Spleen (tissue), 11 donors: ENCODE results near the gene FRMD5. TPM values are rescaled to one million over a fixed set of nuclear protein-coding genes. Genes with fewer than 3 reads are reported as not detected.

Source experiments
- DNase-seq: peaks from one replicate; pipeline ENCODE4 v3.0.0-alpha.2; 2020
- H3K27ac ChIP-seq, 8 donors: fragments of 200-600 bp; sonication (generic) in 7 of 8; 1 replicate in 4 of 8; 2 replicates in 4 of 8; pipeline versions ENCODE4 v1.5.0 to v1.8.0; 2016 to 2021; ENCODE audit warnings: inconsistent platforms in 4 of 8, mild to moderate bottlenecking in 4 of 8, moderate library complexity in 1 of 8
- H3K27me3 ChIP-seq, 7 donors: fragments of 200-600 bp; sonication (generic) in 6 of 7; replicated peaks in 1 of 7; 1 replicate in 4 of 7; 2 replicates in 3 of 7; pipeline versions ENCODE4 v1.5.0 to v1.8.0; 2016 to 2021; ENCODE audit warnings: inconsistent platforms in 3 of 7, mild to moderate bottlenecking in 1 of 7
- H3K36me3 ChIP-seq, 6 donors: fragments of 200-600 bp; sonication (generic) in 5 of 6; 1 replicate in 4 of 6; 2 replicates in 2 of 6; pipeline versions ENCODE4 v1.5.0 to v1.8.0; 2016 to 2021; ENCODE audit warnings: inconsistent platforms in 2 of 6
- H3K4me1 ChIP-seq, 6 donors: fragments of 200-600 bp; sonication (generic) in 5 of 6; 1 replicate in 3 of 6; 2 replicates in 3 of 6; pipeline versions ENCODE4 v1.5.0 to v1.8.0; 2016 to 2021; ENCODE audit warnings: inconsistent platforms in 3 of 6
- H3K4me3 ChIP-seq, 8 donors: fragments of 200-600 bp; sonication (generic) in 7 of 8; 1 replicate in 4 of 8; 2 replicates in 4 of 8; pipeline versions ENCODE4 v1.5.0 to v1.8.0; 2016 to 2021; ENCODE audit warnings: inconsistent platforms in 4 of 8, mild to moderate bottlenecking in 4 of 8, moderate library complexity in 2 of 8
- H3K9me3 ChIP-seq, 8 donors: fragments of 200-600 bp; sonication (generic) in 7 of 8; 1 replicate in 4 of 8; 2 replicates in 4 of 8; pipeline versions ENCODE4 v1.5.0 to v1.8.0; 2016 to 2021; ENCODE audit warnings: inconsistent platforms in 4 of 8
- CTCF ChIP-seq, 11 experiments: fragments of 200-600 bp in 7 of 11; fragments of 450-650 bp in 4 of 11; sonication (generic) in 4 of 11; IDR thresholded peaks in 8 of 11; conservative IDR thresholded peaks in 3 of 11; 1 replicate in 7 of 11; 2 replicates in 4 of 11; pipeline versions ENCODE4 v1.4.0 to v1.8.0; 2016 to 2021; ENCODE audit warnings: antibody characterized with exemption in 11 of 11, inconsistent platforms in 4 of 11, mild to moderate bottlenecking in 1 of 11
- POLR2A ChIP-seq, 3 donors: fragments of 450-650 bp; IDR thresholded peaks; one replicate each; pipeline ENCODE4 v1.5.1; 2017; ENCODE audit warnings: antibody characterized with exemption in 3 of 3, mild to moderate bottlenecking in 1 of 3
- POLR2AphosphoS5 ChIP-seq, 3 donors: sonication (generic); formaldehyde crosslinking; IDR thresholded peaks; one replicate each; pipeline ENCODE4 v1.5.1; 2017; ENCODE audit warnings: antibody characterized with exemption in 3 of 3
- WGBS, 5 donors: extraction: QIAGEN DNeasy Blood & Tissue Kit in 3 of 5; methylation state at CpG; one replicate each; pipeline versions ENCODE4 v1.1.5 to v1.1.7; 2013 to 2018; 5-methylcytosine and 5-hydroxymethylcytosine counted together
- intact Hi-C: fragments of 100-400 bp; cut with DNase I; formaldehyde crosslinking; loops from one replicate; pipeline ENCODE4 v1.15.0; 2023; ENCODE audit warnings: low total_unique reads
- polyA plus RNA-seq, 3 donors: library from polyadenylated mRNA; stranded (reverse); fragments of 200-250 nt; gene quantifications; one replicate each; pipeline ENCODE4 v1.2.1, GENCODE V29; 2013
- total RNA-seq, 7 donors: library from RNA; depleted of rRNA in 3 of 7; stranded (reverse); fragments of >200 nt in 3 of 7; fragmentation: NEBNext Ultra II Directional in 4 of 7; extraction: Animal tissue kit (Norgen Biotek cat#: 25700) in 4 of 7; gene quantifications; one replicate each; pipeline versions ENCODE4 v1.1.0 to v1.2.1, GENCODE V29; 2016 to 2021
- donor health status: healthy with polysubstance abuse.
- donor health status: DM: no; HTN: no; CAD: no; lungs with moderate emphysema.
- donor health status: DM: no; HTN: no; CAD: no.
- donor health status: Bipolar disorder and iron deficiency.
- donor health status: healthy.
- donor health status: DM: no; HTN: no; CAD: no.
- donor health status: DM: yes; HTN: yes; CAD: no.

The FRMD5 gene
- total and polyA plus RNA-seq, 10 donors, result 0.09 to 1.0 (median 0.43) TPM; not detected in 1

GRCh38 chr15:43913941-43914340, 281.1 kb downstream of the FRMD5 start:
- H3K27ac ChIP-seq, result no peak overlapping the region
- H3K9me3 ChIP-seq, result no peaks in the 10 kb centered on the region
- no peak for DNase-seq
- WGBS, 5 donors, result 63 to 100% (median 90%) methylated on average over 1 of the region's 1 CpG
- TF ChIP-seq POLR2A (IDR thresholded peaks at IDR 0.05) (no peak), CTCF (IDR thresholded peaks at IDR 0.05 in 8 of 11, conservative IDR thresholded peaks at IDR 0.05 in 3 of 11) (no peak), POLR2AphosphoS5 (IDR thresholded peaks at IDR 0.05) (no peak)
- H3K36me3 ChIP-seq, result no peaks in the 10 kb centered on the region
- H3K27me3 ChIP-seq, result no peaks in the 10 kb centered on the region
- intact Hi-C loops, result no loop called here
- no peak overlapping the region for H3K4me3 ChIP-seq
- no peaks in the 10 kb centered on the region for H3K4me1 ChIP-seq

GRCh38 chr15:43913026-43913780, 281.9 kb downstream of the FRMD5 start:
- H3K4me1 ChIP-seq, result no peaks in the 10 kb centered on the region
- no peak overlapping the region for H3K27ac ChIP-seq
- H3K36me3 ChIP-seq, result no peaks in the 10 kb centered on the region
- WGBS, 5 donors, result 33 to 67% (median 57%) methylated on average over 1 of the region's 1 CpG
- intact Hi-C loops, result no loop called here
- no peak overlapping the region for H3K4me3 ChIP-seq
- TF ChIP-seq POLR2AphosphoS5 (IDR thresholded peaks at IDR 0.05), result no peak
- no peak for TF ChIP-seq POLR2A (IDR thresholded peaks at IDR 0.05)
- TF ChIP-seq CTCF (IDR thresholded peaks at IDR 0.05 in 8 of 11, conservative IDR thresholded peaks at IDR 0.05 in 3 of 11), result no peak
- no peaks in the 10 kb centered on the region for H3K9me3 ChIP-seq
- H3K27me3 ChIP-seq, result no peaks in the 10 kb centered on the region
- DNase-seq, result no peak

GRCh38 chr15:43912208-43912607, 282.9 kb downstream of the FRMD5 start:
- no peak overlapping the region for H3K4me3 ChIP-seq
- no peaks in the 10 kb centered on the region for H3K27me3 ChIP-seq
- no peak for DNase-seq
- no peak for TF ChIP-seq POLR2AphosphoS5 (IDR thresholded peaks at IDR 0.05)
- TF ChIP-seq CTCF (IDR thresholded peaks at IDR 0.05 in 8 of 11, conservative IDR thresholded peaks at IDR 0.05 in 3 of 11), result no peak
- TF ChIP-seq POLR2A (IDR thresholded peaks at IDR 0.05), result no peak
- no peaks in the 10 kb centered on the region for H3K4me1 ChIP-seq
- no peaks in the 10 kb centered on the region for H3K9me3 ChIP-seq
- WGBS, 5 donors, result 82 to 88% (median 86%) methylated on average over 6 of the region's 6 CpGs
- no peak overlapping the region for H3K27ac ChIP-seq
- intact Hi-C loops, result no loop called here
- no peaks in the 10 kb centered on the region for H3K36me3 ChIP-seq

- no peak for DNase-seq
- TF ChIP-seq POLR2A (IDR thresholded peaks at IDR 0.05), result no peak
- TF ChIP-seq POLR2AphosphoS5 (IDR thresholded peaks at IDR 0.05), result no peak
These were observed 283.8 kb downstream of the FRMD5 start for GRCh38 chr15:43911235-43911781.

More at GRCh38 chr15:43911235-43911781, 283.8 kb downstream of the FRMD5 start:
- no peaks in the 10 kb centered on the region for H3K27me3 ChIP-seq
- 74 to 88% (median 79%) methylated on average over 4 of the region's 4 CpGs for WGBS, 5 donors
- intact Hi-C loops, result no loop called here
- no peaks in the 10 kb centered on the region for H3K9me3 ChIP-seq
- no peak overlapping the region for H3K27ac ChIP-seq
- H3K4me3 ChIP-seq, result no peak overlapping the region
- no peaks in the 10 kb centered on the region for H3K36me3 ChIP-seq
- no peaks in the 10 kb centered on the region for H3K4me1 ChIP-seq
